HepG2 (cell line): ENCODE data around the gene CLDN7. TPM values are rescaled to one million over a fixed set of nuclear protein-coding genes. Genes with fewer than 3 reads are reported as not detected.
A peak's percentile ranks its signal among the peaks of the same experiment; 100 is the strongest.

Experiments
- ATAC-seq: fragments of 200-7000 bp; cut with Tn5 transposase; 3 replicates; pipeline ENCODE4 v1.9.1; 2020; ENCODE audit warnings: mild to moderate bottlenecking, moderate library complexity
- BruUV-seq: library from RNA; stranded (reverse); fragments of 400-500 nt; replicated peaks from 2 replicates; lab custom pipeline; 2021; lab: Mats Ljungman, UMichigan
- CTCF ChIA-PET: fragments of 300-600 bp; formaldehyde crosslinking; extraction: SDS; loops from one replicate; lab custom pipeline; 2021; ENCODE audit warnings: low total read pairs, inconsistent platforms, low intra/inter-chr PET ratio; lab: Yijun Ruan, JAX
- POLR2A ChIA-PET: fragments of 350-600 bp; sonication (Branson Sonifier 250); formaldehyde crosslinking; loops from one replicate; lab custom pipeline; 2020; ENCODE audit warnings: antibody characterized with exemption, inconsistent platforms; lab: Yijun Ruan, JAX
- DNase-seq: peaks from one replicate; pipeline ENCODE4 v3.0.0-alpha.2; 2015; ENCODE audit warnings: low spot score
- FAIRE-seq: peaks from 3 replicates; lab custom pipeline; 2011; peaks lifted over from hg19 to GRCh38; lab: Jason Lieb, UNC
- H2AFZ ChIP-seq: one replicate; pipeline ENCODE4 v1.6.1; 2011; ENCODE audit warnings: low read length, inconsistent platforms
- H3K27ac ChIP-seq: fragments of 300-600 bp; 3 replicates; pipeline ENCODE4 v1.8.0; 2011; ENCODE audit warnings: mixed run types, mild to moderate bottlenecking, mixed read lengths, low read length, inconsistent platforms; ENCODE audit not compliant: insufficient read depth; ENCODE audit errors: extremely low read length
- H3K27me3 ChIP-seq, 2 experiments: fragments of 200-600 bp in 1 of 2; 2 replicates in 1 of 2; 3 replicates in 1 of 2; pipeline versions ENCODE4 v1.6.0 to v1.8.0; 2011; ENCODE audit warnings: low read length in 2 of 2, mild to moderate bottlenecking in 2 of 2, moderate library complexity in 2 of 2, inconsistent platforms in 1 of 2; ENCODE audit not compliant: insufficient read depth in 2 of 2, control insufficient read depth in 1 of 2
- H3K36me3 ChIP-seq, 2 experiments: fragments of 200-600 bp in 1 of 2; replicated peaks in 1 of 2; 2 replicates in 1 of 2; 3 replicates in 1 of 2; pipeline versions ENCODE4 v1.5.1 to v1.8.0; 2011; ENCODE audit warnings: low read length in 2 of 2, inconsistent platforms in 1 of 2; ENCODE audit not compliant: insufficient read depth in 2 of 2, control insufficient read depth in 1 of 2
- H3K4me1 ChIP-seq: 2 replicates; pipeline ENCODE4 v1.5.1; 2012; ENCODE audit warnings: low read length, inconsistent platforms; ENCODE audit not compliant: insufficient read depth
- H3K4me2 ChIP-seq: 2 replicates; pipeline ENCODE4 v1.6.0; 2011; ENCODE audit warnings: low read depth, low read length, inconsistent platforms
- H3K4me3 ChIP-seq, 3 experiments: fragments of 200-600 bp in 1 of 3; sonication (generic), shearing (Covaris generic) in 1 of 3; replicated peaks in 1 of 3; 2 replicates each; pipeline ENCODE4 v1.5.1; 2011 to 2016; ENCODE audit warnings: low read length in 3 of 3, inconsistent platforms in 2 of 3, low read depth in 2 of 3, mild to moderate bottlenecking in 2 of 3, control low read depth in 1 of 3, mixed read lengths in 1 of 3; ENCODE audit not compliant: insufficient read depth in 1 of 3
- H3K79me2 ChIP-seq: one replicate; pipeline ENCODE4 v1.6.1; 2011; ENCODE audit warnings: low read length, inconsistent platforms; ENCODE audit not compliant: insufficient read depth
- H3K9ac ChIP-seq: 2 replicates; pipeline ENCODE4 v1.6.0; 2011; ENCODE audit warnings: mild to moderate bottlenecking, low read depth, low read length, inconsistent platforms; ENCODE audit not compliant: insufficient read depth
- H3K9me3 ChIP-seq: 2 replicates; pipeline ENCODE4 v1.5.1; 2012; ENCODE audit warnings: mild to moderate bottlenecking, low read length
- H4K20me1 ChIP-seq: 2 replicates; pipeline ENCODE4 v1.6.0; 2011; ENCODE audit warnings: inconsistent platforms, mild to moderate bottlenecking, low read length, moderate library complexity; ENCODE audit not compliant: insufficient read depth
- HMGXB3 ChIP-seq: sonication (generic); formaldehyde crosslinking; IDR thresholded peaks from 2 replicates; pipeline ENCODE4 v1.4.0; 2020; ENCODE audit warnings: missing genetic modification reagents, borderline replicate concordance
- ZFX ChIP-seq: sonication (generic); formaldehyde crosslinking; IDR thresholded peaks from 2 replicates; pipeline ENCODE4 v1.4.0; 2020; ENCODE audit warnings: mild to moderate bottlenecking, low read depth, missing genetic modification reagents, moderate library complexity
- WGBS: methylation state at CpG from one replicate; pipeline ENCODE4 v1.1.6; 2017; ENCODE audit warnings: low lambda C conversion rate; 5-methylcytosine and 5-hydroxymethylcytosine counted together
- in situ Hi-C: cut with HindIII; loops from 2 replicates; pipeline ENCODE4 v1.10.0; 2017; ENCODE audit warnings: low pct_unique_long_range_greater_than_20kb; ENCODE audit not compliant: extremely low pct_ligation_motif_present
- intact Hi-C: fragments of 100-400 bp; cut with micrococcal nuclease; formaldehyde crosslinking; loops from one replicate; pipeline ENCODE4 v1.10.0; 2022; ENCODE audit not compliant: unreplicated experiment
- polyA plus RNA-seq, 8 experiments: library from polyadenylated mRNA; depleted of rRNA in 3 of 8; stranded (reverse) in 7 of 8; unstranded in 1 of 8; fragments of >200 nt; fragmentation: Illumina TruSeq in 4 of 8; extraction: Trizol in 4 of 8; gene quantifications; 2 replicates each; pipeline versions ENCODE4 v1.2.1 to v1.2.3, GENCODE V29; 2011 to 2016; ENCODE audit warnings: low read depth in 4 of 8, missing spikeins in 1 of 8, mixed read lengths in 1 of 8; ENCODE audit not compliant: insufficient read depth in 1 of 8
- total RNA-seq, 5 experiments: library from RNA; depleted of rRNA; stranded (reverse); fragments of >200 nt; fragmentation: Illumina TruSeq; extraction: Trizol; gene quantifications; 2 replicates each; pipeline ENCODE4 v1.2.3, GENCODE V29; 2016; ENCODE audit warnings: low read depth in 1 of 5

The CLDN7 gene
- total and polyA plus RNA-seq, 2 of the 13 experiments (the other 11 are each of a cell fraction or from before 2014, with no cell fraction given): not detected

GRCh38 chr17:7240375-7240774 is 21.9 kb downstream of the CLDN7 start:
- in situ Hi-C loops: no loop called here
- H4K20me1 ChIP-seq: 0 out of 2 replicates have a peak, but pooled peaks cover 3% of the 10 kb centered on the region
- no peaks in the 10 kb centered on the region for H3K9me3 ChIP-seq
- TF ChIP-seq HMGXB3 (CRISPR knock-in tag) (no peak), ZFX (CRISPR knock-in tag) (0 out of 2 replicates have a peak, but pooled peaks have one; percentile 3)
- TF ChIP-seq, all 625 proteins: peak for 1
- H2AFZ ChIP-seq: no peak overlapping the region
- no peak for ATAC-seq
- no TSS peak for BruUV-seq
- POLR2A ChIA-PET: interaction anchor here (1.6 to 4.3 kb wide), 4 partner anchors 18 to 61 kb away, joined by 7 to 35 read pairs (median 30); partner anchors contain the start of genes ACADVL, ASGR1 and DLG4
- H3K4me1 ChIP-seq: peaks cover 44% of the 10 kb centered on the region
- H3K4me3 ChIP-seq: peak overlapping the region; percentile 19 to 85 (median 68); a peak in 5 of 6 replicates
- DNase-seq: no peak
- CTCF ChIA-PET: no interaction called here
- peak overlapping the region; percentile 92 for H3K9ac ChIP-seq
- WGBS: 58% methylated on average over 4 of the region's 4 CpGs
- H3K4me2 ChIP-seq: peak overlapping the region; percentile 97
- FAIRE-seq: no peak
- H3K79me2 ChIP-seq: peaks cover 45% of the 10 kb centered on the region
- intact Hi-C loops: loop anchor here (5.0 kb wide), 1 partner anchor 42 kb away; the partner anchor contains the start of gene SLC2A4
- H3K36me3 ChIP-seq: peaks cover 11 to 30% of the 10 kb centered on the region in 2 experiments
- no peaks in the 10 kb centered on the region; a peak in 1 of 5 replicates for H3K27me3 ChIP-seq
- H3K27ac ChIP-seq: peak overlapping the region; percentile 86
